HT1080 (cell line): ENCODE results near the gene TLE1. TPM values are rescaled to one million over a fixed set of nuclear protein-coding genes. Genes with fewer than 3 reads are reported as not detected.
A peak's percentile ranks its signal among the peaks of the same experiment; 100 is the strongest.

ENCODE experiments used
- DNase-seq: peaks from one replicate; pipeline ENCODE4 v3.0.0-alpha.2; 2015; ENCODE audit warnings: low read depth
- total RNA-seq: library from RNA; depleted of rRNA; stranded (reverse); fragments of >200 nt; shearing (Covaris generic); gene quantifications from 2 replicates; pipeline ENCODE4 v1.2.3, GENCODE V29; 2014

The TLE1 gene
- total RNA-seq, 1 experiment from 2014 or later, result 53.7 TPM

DNA sequence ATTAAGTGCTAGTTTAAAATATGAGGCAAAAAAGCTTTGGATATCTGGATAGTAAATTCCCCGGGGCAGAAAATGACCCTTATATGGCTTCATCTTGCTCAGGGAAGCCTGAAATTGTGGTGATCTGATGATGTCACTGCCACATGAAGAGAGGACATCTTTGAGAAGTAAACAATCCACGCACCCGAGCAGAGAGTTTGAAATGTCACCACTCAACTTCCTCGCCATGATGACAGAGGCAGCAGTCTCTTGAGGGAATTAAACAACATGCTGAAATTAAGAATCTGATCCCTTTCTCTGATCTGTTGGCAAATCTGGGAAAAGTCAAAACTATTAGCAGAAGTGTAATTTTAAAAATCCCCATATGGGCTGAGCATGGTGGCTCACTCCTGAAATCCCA is 110.0 kb downstream of the TLE1 start:
- no peak for DNase-seq

GRCh38 chr9:81578606-81579005 is 110.7 kb downstream of the TLE1 start:
- no peak for DNase-seq

DNA sequence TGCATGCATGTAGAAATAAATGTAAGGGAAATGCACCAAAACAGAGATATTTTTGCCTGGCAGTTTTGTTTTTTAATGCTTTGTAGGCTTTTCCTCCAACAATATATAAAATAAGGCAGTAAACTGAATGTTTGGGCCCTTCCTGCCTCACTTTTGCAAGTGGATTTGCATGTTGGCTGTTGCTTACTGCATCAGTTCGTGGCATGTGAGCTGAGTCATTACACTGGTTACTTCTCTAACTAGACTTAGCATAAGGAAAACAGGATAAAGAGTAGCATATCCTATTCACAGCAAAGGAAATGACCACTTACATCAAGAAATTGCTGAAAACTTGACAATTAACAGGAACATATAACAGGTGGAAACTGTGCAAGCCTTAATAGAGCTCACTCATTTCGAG is 113.4 kb downstream of the TLE1 start:
- DNase-seq, result peak; percentile 27

DNA sequence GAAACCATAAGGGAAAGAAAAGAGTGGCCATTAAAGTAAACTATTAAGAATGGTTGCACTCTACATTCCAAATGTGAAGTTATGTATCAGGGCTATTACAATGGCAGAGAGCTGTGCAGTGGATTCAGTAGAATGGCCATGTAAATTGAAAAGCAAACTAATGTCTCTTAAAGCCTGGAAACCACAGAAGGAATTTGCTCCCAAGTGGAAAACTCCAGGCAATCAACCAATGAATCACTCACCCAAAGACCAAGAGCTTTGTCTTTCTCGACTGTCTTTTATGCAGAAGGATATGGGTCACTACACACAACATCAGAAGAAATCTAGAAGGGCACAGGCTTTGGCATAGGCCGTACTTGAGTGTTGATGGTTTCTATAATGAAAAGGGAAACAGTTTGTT is 114.9 kb downstream of the TLE1 start:
- peak; percentile 84 for DNase-seq

GRCh38 chr9:81573415-81574321 is 115.7 kb downstream of the TLE1 start:
- no peak for DNase-seq

DNA sequence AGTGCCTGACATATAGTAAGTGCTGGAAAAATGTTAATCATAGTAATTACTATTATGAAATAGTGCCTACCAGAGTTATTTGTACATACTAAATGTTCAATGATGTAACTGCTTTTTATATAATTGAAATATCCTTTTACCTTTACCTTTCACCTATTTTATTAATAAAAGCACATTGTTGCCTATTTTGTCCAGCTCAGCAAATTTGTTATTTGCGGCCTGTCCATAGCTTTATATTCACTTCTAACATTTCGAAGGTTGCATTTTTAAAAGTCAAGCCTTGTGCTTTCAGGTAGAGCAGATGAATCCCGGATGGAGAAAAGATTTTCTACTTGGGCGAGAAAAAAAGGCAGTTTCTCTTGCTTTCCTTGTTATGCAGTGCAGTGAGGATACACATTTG is 119.3 kb downstream of the TLE1 start:
- DNase-seq, result no peak

- no peak for DNase-seq
Observed at GRCh38 chr9:81566074-81566698, 123.2 kb downstream of the TLE1 start.

GRCh38 chr9:81565609-81566008 is 123.7 kb downstream of the TLE1 start:
- DNase-seq, result no peak

DNA sequence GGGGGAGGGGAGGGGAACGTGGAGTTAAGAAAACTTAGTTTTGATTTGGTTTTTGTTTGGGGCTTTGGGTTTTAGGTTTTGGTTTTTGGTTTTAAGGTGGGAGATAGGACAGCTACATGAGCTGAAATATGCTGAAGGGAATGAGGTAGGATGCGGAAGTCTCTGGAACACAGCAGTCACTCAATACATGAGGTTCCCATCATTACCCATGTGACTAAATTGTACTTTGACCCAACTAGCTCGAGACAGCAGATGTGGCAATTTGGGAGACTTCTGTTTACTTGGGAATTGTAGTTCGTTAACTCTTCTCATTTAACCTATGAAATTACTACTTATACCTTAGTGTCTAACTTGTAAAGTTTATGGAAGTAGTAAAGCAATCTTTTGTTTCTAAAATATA is 124.2 kb downstream of the TLE1 start:
- no peak for DNase-seq

DNA sequence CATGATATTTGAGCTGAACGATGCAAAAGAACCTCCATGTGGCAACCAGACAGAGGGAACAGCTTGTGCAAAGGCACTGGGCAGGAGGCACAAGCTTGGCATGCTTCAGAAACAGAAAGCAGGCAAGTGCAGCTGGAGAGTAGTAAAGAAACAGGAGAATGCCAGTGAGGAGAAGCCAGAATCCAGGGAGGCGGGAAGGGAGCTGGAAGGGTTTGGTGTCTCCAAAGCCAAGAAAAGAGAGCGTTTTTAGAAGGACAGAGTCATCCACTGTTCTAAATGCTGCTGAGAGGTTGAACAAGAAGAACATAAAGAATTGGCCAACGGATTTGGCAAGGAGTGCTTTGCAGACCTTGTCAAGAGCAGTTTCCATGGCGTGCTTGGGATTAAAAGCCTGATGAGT is 124.7 kb downstream of the TLE1 start:
- no peak for DNase-seq

GRCh38 chr9:81563739-81564138 is 125.6 kb downstream of the TLE1 start:
- no peak for DNase-seq

DNA sequence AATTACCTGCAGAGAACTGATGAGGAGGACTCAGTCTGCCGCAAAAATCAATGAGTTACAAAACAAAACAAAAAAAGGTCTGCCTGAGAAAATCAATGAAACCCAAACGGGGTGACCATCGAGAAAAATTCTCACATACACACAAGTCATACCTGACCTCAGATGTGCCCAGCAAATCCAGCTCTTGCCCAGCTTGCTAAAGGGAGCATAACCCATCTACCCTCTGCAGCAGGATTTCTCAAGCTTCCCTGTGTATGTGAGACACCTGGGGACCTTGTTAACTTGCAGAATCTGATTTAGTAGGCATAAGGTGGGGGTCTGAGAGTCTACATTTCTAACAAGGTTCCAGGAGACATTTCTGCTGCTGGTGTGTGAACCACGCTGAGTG is 126.3 kb downstream of the TLE1 start:
- DNase-seq, result no peak

DNA sequence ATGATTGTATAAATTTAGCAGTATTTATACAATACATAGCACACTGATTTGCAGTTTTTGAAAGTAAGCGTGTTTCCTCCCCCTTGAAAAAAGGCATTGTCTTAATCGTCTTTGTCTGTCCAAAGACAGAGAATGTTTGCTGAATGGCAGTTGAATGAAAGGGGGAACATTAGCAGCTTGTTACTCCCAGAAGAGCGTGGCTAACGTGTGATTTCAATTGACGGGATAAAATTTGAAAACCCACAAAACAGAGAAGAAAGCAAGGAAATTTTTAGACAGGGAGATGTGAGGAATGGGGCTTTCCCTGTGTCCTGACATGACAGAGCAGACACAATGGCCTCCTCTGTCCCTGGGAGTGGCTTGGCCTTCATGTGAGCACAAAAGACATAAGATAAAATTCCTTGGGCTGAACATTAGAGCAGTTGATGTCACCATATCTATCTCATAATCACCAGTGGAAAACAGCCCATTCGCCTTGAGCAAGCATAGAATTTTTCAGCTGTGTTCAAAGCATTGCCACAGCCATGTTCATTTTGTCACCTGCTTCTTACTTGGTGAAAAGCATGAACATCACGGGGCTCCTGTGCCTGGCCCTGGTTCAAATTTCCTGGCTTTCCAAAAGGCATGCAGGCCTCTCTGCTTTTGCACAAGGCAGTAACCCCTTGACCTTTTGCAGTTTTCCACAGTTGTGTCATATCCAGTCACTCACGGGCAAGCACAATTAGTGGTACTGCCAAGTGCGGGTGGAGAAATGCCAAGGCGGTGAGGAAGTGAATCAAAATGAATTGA is 126.9 kb downstream of the TLE1 start:
- DNase-seq, result peak; percentile 92

DNA sequence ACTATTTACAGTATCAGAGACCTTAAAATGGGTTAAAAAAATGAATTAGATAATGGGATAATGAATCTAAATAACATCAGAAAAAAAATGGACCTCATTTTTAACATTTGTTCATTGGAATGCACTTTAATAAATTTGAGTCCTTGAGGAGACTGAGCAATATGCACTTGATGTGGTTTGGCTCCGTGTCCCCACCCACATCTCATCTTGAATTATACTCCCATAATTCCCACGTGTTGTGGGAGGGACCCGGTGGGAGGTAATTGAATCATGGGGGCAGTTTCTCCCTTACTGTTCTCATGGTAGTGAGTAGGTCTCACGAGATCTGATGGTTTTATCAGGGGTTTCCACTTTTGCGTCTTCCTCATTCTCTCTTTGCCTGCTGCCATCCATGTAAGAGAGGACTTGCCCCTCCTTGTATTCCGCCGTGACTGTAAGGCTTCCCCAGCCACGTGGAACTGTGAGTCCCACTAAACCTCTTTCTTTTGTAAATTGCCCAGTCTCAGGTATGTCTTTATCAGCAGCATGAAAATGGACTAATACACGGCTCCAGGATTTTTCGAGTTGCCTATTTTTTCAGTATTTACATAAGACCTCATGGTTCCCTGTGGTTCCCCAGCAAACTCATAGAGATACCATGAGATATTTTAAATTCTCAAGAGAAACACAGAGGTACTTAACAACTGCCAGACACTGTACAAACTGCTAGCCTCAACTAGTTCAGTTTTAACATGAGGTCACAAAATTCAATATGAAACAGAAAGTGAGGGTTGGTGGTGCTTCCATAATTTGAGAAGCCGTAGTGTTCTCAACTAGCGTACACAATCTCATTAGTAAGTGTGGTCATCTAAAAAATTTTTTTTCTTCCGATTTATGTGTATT is 128.3 kb downstream of the TLE1 start:
- DNase-seq, result peak; percentile 11

- peak; percentile 98 for DNase-seq
Observed at GRCh38 chr9:81559709-81560108, 129.6 kb downstream of the TLE1 start.

GRCh38 chr9:81559197-81559596 is 130.2 kb downstream of the TLE1 start:
- DNase-seq, result no peak

GRCh38 chr9:81558091-81558830 is 131.1 kb downstream of the TLE1 start:
- no peak for DNase-seq

DNA sequence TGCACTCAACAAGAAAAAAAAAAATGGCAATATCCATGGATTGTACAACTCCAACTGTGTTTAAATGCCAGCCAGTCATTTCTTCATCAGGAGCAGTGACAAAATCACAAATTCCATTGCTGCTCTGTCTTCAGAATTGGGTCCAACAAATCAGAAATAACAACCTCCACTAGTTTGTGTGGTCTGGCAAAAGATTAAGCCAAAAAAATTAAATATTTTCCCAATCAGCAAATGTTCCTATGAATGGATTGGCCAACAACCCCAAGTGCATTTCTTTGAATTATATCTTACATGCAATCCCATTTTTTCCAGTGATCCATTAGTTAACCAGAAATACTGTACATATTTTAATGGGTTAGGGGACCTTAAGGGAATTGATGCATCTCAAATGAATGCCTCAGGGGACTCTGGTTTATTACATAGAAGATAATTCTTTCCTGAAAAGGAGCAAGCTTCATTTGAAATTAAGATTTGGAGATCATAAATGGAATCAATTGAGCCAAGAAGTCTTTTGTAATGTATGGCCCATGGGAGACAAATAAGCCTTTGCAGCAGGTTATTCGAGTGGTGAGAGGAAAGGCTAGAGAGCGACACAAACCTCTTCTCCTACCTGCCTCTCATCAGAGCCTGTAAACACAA is 131.8 kb downstream of the TLE1 start:
- no peak for DNase-seq

GRCh38 chr9:81556923-81557322 is 132.4 kb downstream of the TLE1 start:
- no peak for DNase-seq

DNA sequence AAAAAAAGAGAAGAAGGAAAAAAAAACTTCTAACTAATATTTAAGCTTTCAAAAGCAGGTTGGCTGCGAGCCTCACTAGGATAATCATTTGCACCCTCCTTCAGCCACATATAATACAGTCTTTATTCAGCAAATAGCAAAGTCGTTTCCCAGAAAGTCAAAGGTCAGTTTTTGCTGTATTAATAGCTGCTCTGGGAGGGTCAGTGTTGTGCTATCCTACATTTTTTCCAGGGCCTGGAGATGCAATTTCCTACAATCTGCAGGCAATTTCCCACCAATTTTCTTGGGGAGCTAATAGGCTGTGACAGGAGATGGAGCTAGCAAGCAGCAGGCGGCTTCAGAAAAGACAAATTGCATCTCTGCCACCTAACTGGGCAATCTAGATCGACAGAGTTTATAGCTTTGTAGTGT is 136.8 kb downstream of the TLE1 start:
- no peak for DNase-seq
